LHCN-M2 (cell line): ENCODE results near the gene SNRPF. TPM values are rescaled to one million over a fixed set of nuclear protein-coding genes. Genes with fewer than 3 reads are reported as not detected.
"Not testable (repeated sequence)": the region's sequence is repeated elsewhere in the genome, so short reads cannot be mapped to it uniquely, and the experiment has no call there.

Source experiments
- DNase-seq: peaks from one replicate; pipeline ENCODE4 v3.0.0-alpha.2; 2012; ENCODE audit warnings: low read depth
- polyA plus RNA-seq: library from polyadenylated mRNA; unstranded; fragments of >200 nt; gene quantifications from one replicate; pipeline ENCODE4 v1.2.1, GENCODE V29; 2012; ENCODE audit warnings: missing spikeins
- total RNA-seq: library from RNA; depleted of rRNA; stranded (reverse); fragments of >200 nt; gene quantifications from 2 replicates; pipeline ENCODE4 v1.2.3, GENCODE V29; 2014; rRNA removed

SNRPF gene
- total RNA-seq, result 10.0 and 10.8 TPM in 2 replicates
- polyA plus RNA-seq, result 70.2 TPM

GRCh38 chr12:95858451-95859343, at the start of gene SNRPF:
SNRPF (plus strand) TSS chr12:95858952; CDS start chr12:95859074, 122 bp downstream.
- peak; percentile 97 for DNase-seq

GRCh38 chr12:95809000-95809680, 49.6 kb upstream of the SNRPF start:
- DNase-seq, result no peak

GRCh38 chr12:95810411-95810810, 48.3 kb upstream of the SNRPF start:
- DNase-seq, result no peak

GRCh38 chr12:95812155-95812554, 46.6 kb upstream of the SNRPF start:
- DNase-seq, result not testable (repeated sequence)

- peak; percentile 47 for DNase-seq
Observed at GRCh38 chr12:95815632-95816212, 43.0 kb upstream of the SNRPF start.

- peak; percentile 58 for DNase-seq
Observed at GRCh38 chr12:95820096-95820703, 38.6 kb upstream of the SNRPF start.

GRCh38 chr12:95829395-95829794, 29.4 kb upstream of the SNRPF start:
- no peak for DNase-seq

GRCh38 chr12:95830335-95831089, 28.2 kb upstream of the SNRPF start:
- no peak for DNase-seq

GRCh38 chr12:95834572-95834971, 24.2 kb upstream of the SNRPF start:
- no peak for DNase-seq

- peak; percentile 64 for DNase-seq
Observed at GRCh38 chr12:95836185-95836609, 22.6 kb upstream of the SNRPF start.

- DNase-seq, result peak; percentile 37
Observed at GRCh38 chr12:95836630-95837239, 22.0 kb upstream of the SNRPF start.

- DNase-seq, result no peak
Observed at GRCh38 chr12:95837240-95838038, 21.3 kb upstream of the SNRPF start.

GRCh38 chr12:95838125-95838524, 20.6 kb upstream of the SNRPF start:
- DNase-seq, result peak; percentile 92

GRCh38 chr12:95842426-95842825, 16.3 kb upstream of the SNRPF start:
- DNase-seq, result not testable (repeated sequence)

- peak; percentile 40 for DNase-seq
Observed at GRCh38 chr12:95848575-95849388, 10.0 kb upstream of the SNRPF start.

- no peak for DNase-seq
Observed at GRCh38 chr12:95851606-95852005, 7.1 kb upstream of the SNRPF start.

GRCh38 chr12:95852133-95852532, 6.6 kb upstream of the SNRPF start:
- DNase-seq, result no peak

GRCh38 chr12:95857156-95857555, 1.6 kb upstream of the SNRPF start:
- DNase-seq, result no peak

- no peak for DNase-seq
Observed at GRCh38 chr12:95857799-95858198, 953 bp upstream of the SNRPF start.
